IMR-90 (cell line): ENCODE results near the gene FZD4. TPM values are rescaled to one million over a fixed set of nuclear protein-coding genes. Genes with fewer than 3 reads are reported as not detected.
"Not testable (repeated sequence)": the region's sequence is repeated elsewhere in the genome, so short reads cannot be mapped to it uniquely, and the experiment has no call there.

Experiments used
- ATAC-seq: fragments of 200-7000 bp; cut with Tn5 transposase; 2 replicates; pipeline ENCODE4 v1.9.1; 2020; ENCODE audit warnings: low read depth, mild to moderate bottlenecking, moderate library complexity
- BruUV-seq: library from RNA; stranded (reverse); fragments of 400-500 nt; replicated peaks from 2 replicates; lab custom pipeline; 2021; lab: Mats Ljungman, UMichigan
- CTCF ChIA-PET: fragments of 300-600 bp; formaldehyde crosslinking; extraction: SDS; loops from one replicate; lab custom pipeline; 2021; ENCODE audit warnings: antibody characterized with exemption; lab: Yijun Ruan, JAX
- POLR2A ChIA-PET: fragments of 300-600 bp; sonication (Branson Sonifier 250); formaldehyde crosslinking; loops from one replicate; lab custom pipeline; 2022; ENCODE audit warnings: antibody characterized with exemption; ENCODE audit not compliant: unreplicated experiment; lab: Charles Lee
- DNase-seq: peaks from one replicate; pipeline ENCODE4 v3.0.0; 2013
- H2AFZ ChIP-seq: replicated peaks from 2 replicates; pipeline ENCODE3; 2013; ENCODE audit warnings: low read length, mild to moderate bottlenecking; ENCODE audit not compliant: poor library complexity
- H2AK5ac ChIP-seq: 2 replicates; pipeline ENCODE4 v1.6.1; 2013; ENCODE audit warnings: low read depth, low read length, inconsistent platforms
- H2AK9ac ChIP-seq: replicated peaks from 2 replicates; pipeline ENCODE3; 2013; ENCODE audit warnings: mild to moderate bottlenecking, low read depth, low read length, moderate library complexity; ENCODE audit not compliant: poor library complexity
- H2BK120ac ChIP-seq: 2 replicates; pipeline ENCODE4 v1.6.1; 2013; ENCODE audit warnings: low read depth, low read length, inconsistent platforms
- H2BK15ac ChIP-seq: 3 replicates; pipeline ENCODE4 v1.6.1; 2013; ENCODE audit warnings: low read depth, low read length, inconsistent platforms
- H2BK20ac ChIP-seq: 2 replicates; pipeline ENCODE4 v1.6.1; 2013; ENCODE audit warnings: low read depth, mild to moderate bottlenecking, inconsistent platforms, low read length, moderate library complexity
- H2BK5ac ChIP-seq: 2 replicates; pipeline ENCODE4 v1.6.1; 2013; ENCODE audit warnings: mild to moderate bottlenecking, low read depth, low read length, inconsistent platforms; ENCODE audit not compliant: poor library complexity, severe bottlenecking
- H3K14ac ChIP-seq: replicated peaks from 2 replicates; pipeline ENCODE4 v1.6.1; 2013; ENCODE audit warnings: low read depth, low read length, inconsistent platforms
- H3K18ac ChIP-seq: 2 replicates; pipeline ENCODE4 v1.6.1; 2013; ENCODE audit warnings: low read depth, low read length, control low read depth
- H3K23ac ChIP-seq: 2 replicates; pipeline ENCODE4 v1.6.1; 2013; ENCODE audit warnings: low read depth, low read length, inconsistent platforms
- H3K27ac ChIP-seq: 2 replicates; pipeline ENCODE4 v1.5.1; 2013; ENCODE audit warnings: mild to moderate bottlenecking, control low read depth, low read length; ENCODE audit not compliant: insufficient read depth
- H3K27me3 ChIP-seq: 2 replicates; pipeline ENCODE4 v1.6.1; 2013; ENCODE audit warnings: low read length; ENCODE audit not compliant: control insufficient read depth, insufficient read depth
- H3K36me3 ChIP-seq: 2 replicates; pipeline ENCODE4 v1.6.1; 2013; ENCODE audit warnings: low read length, mixed read lengths; ENCODE audit not compliant: control insufficient read depth, insufficient read depth
- H3K4ac ChIP-seq: 2 replicates; pipeline ENCODE4 v1.6.1; 2013; ENCODE audit warnings: low read depth, low read length, inconsistent platforms
- H3K4me1 ChIP-seq: 2 replicates; pipeline ENCODE4 v1.6.1; 2013; ENCODE audit warnings: low read length, mixed read lengths; ENCODE audit not compliant: control insufficient read depth, insufficient read depth
- H3K4me2 ChIP-seq: 2 replicates; pipeline ENCODE4 v1.6.1; 2013; ENCODE audit warnings: low read depth, mild to moderate bottlenecking, control low read depth, low read length, moderate library complexity
- H3K4me3 ChIP-seq: 2 replicates; pipeline ENCODE4 v1.5.1; 2013; ENCODE audit warnings: low read depth, mild to moderate bottlenecking, control low read depth, low read length, moderate library complexity; ENCODE audit not compliant: insufficient read depth
- H3K56ac ChIP-seq: 2 replicates; pipeline ENCODE4 v1.6.1; 2013; ENCODE audit warnings: low read length, inconsistent platforms; ENCODE audit not compliant: insufficient read depth; ENCODE audit errors: extremely low read depth
- H3K79me1 ChIP-seq, 2 experiments: 2 replicates each; pipeline ENCODE4 v1.6.1; 2013; ENCODE audit warnings: low read length in 2 of 2, inconsistent platforms in 1 of 2, low read depth in 1 of 2
- H3K9ac ChIP-seq: 2 replicates; pipeline ENCODE4 v1.6.1; 2013; ENCODE audit warnings: low read depth, low read length, control low read depth
- H3K9me1 ChIP-seq: 2 replicates; pipeline ENCODE4 v1.6.1; 2013; ENCODE audit warnings: low read length, inconsistent platforms; ENCODE audit not compliant: insufficient read depth
- H3K9me3 ChIP-seq: 2 replicates; pipeline ENCODE4 v1.6.1; 2013; ENCODE audit warnings: low read length; ENCODE audit not compliant: control insufficient read depth, insufficient read depth
- H4K20me1 ChIP-seq: 2 replicates; pipeline ENCODE4 v1.6.1; 2013; ENCODE audit warnings: low read length, inconsistent platforms; ENCODE audit not compliant: insufficient read depth
- H4K5ac ChIP-seq: 2 replicates; pipeline ENCODE4 v1.6.1; 2013; ENCODE audit warnings: mild to moderate bottlenecking, low read depth, low read length, control low read depth
- H4K8ac ChIP-seq, 2 experiments: 2 replicates each; pipeline ENCODE4 v1.6.1; 2013; ENCODE audit warnings: low read depth in 2 of 2, low read length in 2 of 2, control low read depth in 1 of 2, inconsistent platforms in 1 of 2
- H4K91ac ChIP-seq: 2 replicates; pipeline ENCODE4 v1.6.1; 2013; ENCODE audit warnings: low read depth, low read length, inconsistent platforms; ENCODE audit not compliant: insufficient read depth
- CEBPB ChIP-seq: IDR thresholded peaks from 2 replicates; pipeline ENCODE4 v1.6.1; 2012; ENCODE audit warnings: low read depth, low read length, improper control_type of control experiment
- FOS ChIP-seq: fragments of 150-350 bp; IDR thresholded peaks from 2 replicates; pipeline ENCODE4 v1.6.1; 2016; ENCODE audit warnings: low read depth, low read length
- WGBS, 2 experiments: methylation state at CpG; one replicate each; pipeline versions ENCODE4 v1.1.5 to v1.1.7; 2013; ENCODE audit warnings: missing lambda C conversion rate in 2 of 2; ENCODE audit not compliant: insufficient read length in 1 of 2; ENCODE audit errors: extremely low coverage in 2 of 2; 5-methylcytosine and 5-hydroxymethylcytosine counted together
- dilution Hi-C: fragments of 300-500 bp; cut with HindIII; formaldehyde crosslinking; loops from one replicate; pipeline ENCODE4 v1.14.3; 2018; ENCODE audit warnings: low sequenced_read_pairs; ENCODE audit not compliant: unreplicated experiment
- in situ Hi-C: fragments of 300-500 bp; cut with MboI; formaldehyde crosslinking; loops from 3 replicates; pipeline ENCODE4 v1.14.3; 2019; ENCODE audit warnings: low sequenced_read_pairs, inconsistent platforms, mixed read lengths
- intact Hi-C: fragments of 100-400 bp; cut with micrococcal nuclease; formaldehyde crosslinking; loops from 2 replicates; pipeline ENCODE4 v1.10.0; 2022
- polyA plus RNA-seq, 3 experiments: library from polyadenylated mRNA; depleted of rRNA; stranded (reverse); fragments of >200 nt; gene quantifications; 2 replicates each; pipeline ENCODE4 v1.2.3, GENCODE V29; 2012; ENCODE audit warnings: low replicate concordance in 1 of 3
- total RNA-seq: library from RNA; depleted of rRNA; stranded (reverse); fragments of >200 nt; gene quantifications from 2 replicates; pipeline ENCODE4 v1.2.3, GENCODE V29; 2012

FZD4 gene
- total and polyA plus RNA-seq, 2 of the 4 experiments (the other 2 are of a cell fraction), result 3.7 to 7.7 TPM

GRCh38 chr11:86993031-86993430 is 37.8 kb upstream of the FZD4 start:
- intact Hi-C loops, result no loop called here
- Histone ChIP-seq H4K20me1 (no peaks in the 10 kb centered on the region), H3K27ac (no peak overlapping the region), H3K4me2 (no peak overlapping the region), H2BK5ac (no peak overlapping the region), H3K4me3 (no peak overlapping the region), H3K4me1 (peaks cover 6% of the 10 kb centered on the region), H2BK120ac (no peak overlapping the region), H4K5ac (no peak overlapping the region), H3K36me3 (no peaks in the 10 kb centered on the region), H2AK9ac (no peak overlapping the region), H3K56ac (no peak overlapping the region), H3K14ac (no peak overlapping the region), H4K8ac (no peak overlapping the region), H3K23ac (no peak overlapping the region), H2AK5ac (no peak overlapping the region), H3K18ac (no peak overlapping the region), H4K91ac (no peak overlapping the region), H2AFZ (no peak overlapping the region), H3K9ac (no peak overlapping the region), H3K9me1 (no peaks in the 10 kb centered on the region), H2BK15ac (no peak overlapping the region), H2BK20ac (no peak overlapping the region), H3K9me3 (no peaks in the 10 kb centered on the region), H3K27me3 (no peaks in the 10 kb centered on the region; the same call in 1 of the 2 replicates), H3K79me1 (no peaks in the 10 kb centered on the region), H3K4ac (no peak overlapping the region)
- CTCF ChIA-PET, result interaction anchor here (0.8 kb wide), 1 partner anchor 54 kb away, joined by 4 read pairs; no protein-coding TSS in a partner anchor
- WGBS, 2 experiments, result no CpG with 5 or more reads among the region's 3 CpGs
- dilution Hi-C loops, result no loop called here
- TF ChIP-seq CEBPB (0 out of 2 replicates have a peak, but pooled peaks have one; percentile 26), FOS (no peak)
- DNase-seq, result no peak
- POLR2A ChIA-PET, result no interaction called here
- no peak for ATAC-seq
- in situ Hi-C loops, result no loop called here
- no TSS peak for BruUV-seq

DNA sequence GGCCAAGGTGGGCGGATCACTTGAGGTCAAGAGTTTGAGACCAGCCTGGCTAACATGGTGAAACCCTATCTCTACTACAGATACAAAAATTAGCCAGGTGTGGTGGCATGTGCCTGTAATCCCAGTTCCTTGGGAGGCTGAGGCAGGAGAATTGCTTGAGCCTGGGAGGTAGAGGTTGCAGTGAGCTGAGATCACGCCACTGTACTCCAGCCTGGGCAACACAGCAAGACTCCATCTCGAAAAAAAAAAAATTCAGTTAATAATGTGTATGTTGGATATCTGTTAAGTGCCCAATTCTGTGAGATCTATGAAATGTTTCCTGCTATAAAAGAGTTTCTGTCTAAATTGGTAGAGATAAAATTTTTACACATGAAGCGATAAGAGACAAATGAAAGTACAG is 37.1 kb upstream of the FZD4 start:
- H2BK5ac ChIP-seq, H3K18ac ChIP-seq, H3K9me3 ChIP-seq, H2AK9ac ChIP-seq, H3K27me3 ChIP-seq, H2AK5ac ChIP-seq, CTCF ChIA-PET, H4K91ac ChIP-seq, ATAC-seq, H4K20me1 ChIP-seq, H4K5ac ChIP-seq, H2BK15ac ChIP-seq, H3K14ac ChIP-seq, in situ Hi-C loops, H3K23ac ChIP-seq, intact Hi-C loops, H3K9ac ChIP-seq, H3K79me1 ChIP-seq, H4K8ac ChIP-seq, dilution Hi-C loops, H3K9me1 ChIP-seq, H3K4me1 ChIP-seq, H3K4me2 ChIP-seq, H3K4me3 ChIP-seq, BruUV-seq, H3K4ac ChIP-seq, POLR2A ChIA-PET, H3K56ac ChIP-seq, H2BK20ac ChIP-seq, DNase-seq, H3K36me3 ChIP-seq, H3K27ac ChIP-seq, H2BK120ac ChIP-seq, H2AFZ ChIP-seq: not testable (repeated sequence)
- 90% methylated on average over 2 of the region's 4 CpGs; no CpG with 5 or more reads in 1 of the 2 experiments for WGBS, 2 experiments
